Prostate gland (tissue), 2 donors: ENCODE measurements around the gene LYVE1.
A peak's percentile ranks its signal among the peaks of the same experiment; 100 is the strongest.

Source experiments
- POLR2AphosphoS5 ChIP-seq: sonication (generic); formaldehyde crosslinking; IDR thresholded peaks from one replicate; pipeline ENCODE4 v1.6.1; 2017; ENCODE audit warnings: antibody characterized with exemption
- TF ChIP-seq, protein P1 (sequence below), 4 experiments: fragments of 200-600 bp in 2 of 4; fragments of 450-650 bp in 2 of 4; sonication (generic) in 2 of 4; IDR thresholded peaks; 1 replicate in 3 of 4; 2 replicates in 1 of 4; pipeline ENCODE4 v1.5.1; 2016 to 2019; ENCODE audit warnings: antibody characterized with exemption in 4 of 4, mild to moderate bottlenecking in 2 of 4, moderate library complexity in 2 of 4

DNA sequence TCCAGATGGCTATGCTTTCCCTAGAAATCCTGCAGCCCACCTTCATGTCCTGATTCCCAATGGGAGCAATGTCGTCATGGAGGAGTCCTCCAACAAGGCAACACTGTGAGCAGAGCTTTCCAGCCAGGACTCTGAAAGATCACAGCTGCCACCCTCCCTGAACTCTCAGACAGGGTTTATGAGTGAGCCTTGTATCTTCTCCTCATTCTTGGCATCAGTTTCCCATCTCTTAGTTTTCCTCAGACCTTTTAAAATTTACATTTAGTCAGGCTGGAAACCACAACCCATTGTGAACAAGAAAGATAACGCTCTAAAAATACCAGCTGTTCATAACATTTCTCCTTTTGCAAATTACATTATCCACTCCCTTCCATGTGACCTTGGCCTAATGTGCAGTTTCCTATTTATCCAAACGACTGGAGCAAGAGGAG is 15.6 kb upstream of the LYVE1 start:
- TF ChIP-seq, protein P1, sequence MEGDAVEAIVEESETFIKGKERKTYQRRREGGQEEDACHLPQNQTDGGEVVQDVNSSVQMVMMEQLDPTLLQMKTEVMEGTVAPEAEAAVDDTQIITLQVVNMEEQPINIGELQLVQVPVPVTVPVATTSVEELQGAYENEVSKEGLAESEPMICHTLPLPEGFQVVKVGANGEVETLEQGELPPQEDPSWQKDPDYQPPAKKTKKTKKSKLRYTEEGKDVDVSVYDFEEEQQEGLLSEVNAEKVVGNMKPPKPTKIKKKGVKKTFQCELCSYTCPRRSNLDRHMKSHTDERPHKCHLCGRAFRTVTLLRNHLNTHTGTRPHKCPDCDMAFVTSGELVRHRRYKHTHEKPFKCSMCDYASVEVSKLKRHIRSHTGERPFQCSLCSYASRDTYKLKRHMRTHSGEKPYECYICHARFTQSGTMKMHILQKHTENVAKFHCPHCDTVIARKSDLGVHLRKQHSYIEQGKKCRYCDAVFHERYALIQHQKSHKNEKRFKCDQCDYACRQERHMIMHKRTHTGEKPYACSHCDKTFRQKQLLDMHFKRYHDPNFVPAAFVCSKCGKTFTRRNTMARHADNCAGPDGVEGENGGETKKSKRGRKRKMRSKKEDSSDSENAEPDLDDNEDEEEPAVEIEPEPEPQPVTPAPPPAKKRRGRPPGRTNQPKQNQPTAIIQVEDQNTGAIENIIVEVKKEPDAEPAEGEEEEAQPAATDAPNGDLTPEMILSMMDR (IDR thresholded peaks at IDR 0.05): no peak
- TF ChIP-seq POLR2AphosphoS5: peak; percentile 33
